ENCODE data around the gene AFF1.
A peak's percentile ranks its signal among the peaks of the same experiment; 100 is the strongest.

The AFF1 gene, protein sequence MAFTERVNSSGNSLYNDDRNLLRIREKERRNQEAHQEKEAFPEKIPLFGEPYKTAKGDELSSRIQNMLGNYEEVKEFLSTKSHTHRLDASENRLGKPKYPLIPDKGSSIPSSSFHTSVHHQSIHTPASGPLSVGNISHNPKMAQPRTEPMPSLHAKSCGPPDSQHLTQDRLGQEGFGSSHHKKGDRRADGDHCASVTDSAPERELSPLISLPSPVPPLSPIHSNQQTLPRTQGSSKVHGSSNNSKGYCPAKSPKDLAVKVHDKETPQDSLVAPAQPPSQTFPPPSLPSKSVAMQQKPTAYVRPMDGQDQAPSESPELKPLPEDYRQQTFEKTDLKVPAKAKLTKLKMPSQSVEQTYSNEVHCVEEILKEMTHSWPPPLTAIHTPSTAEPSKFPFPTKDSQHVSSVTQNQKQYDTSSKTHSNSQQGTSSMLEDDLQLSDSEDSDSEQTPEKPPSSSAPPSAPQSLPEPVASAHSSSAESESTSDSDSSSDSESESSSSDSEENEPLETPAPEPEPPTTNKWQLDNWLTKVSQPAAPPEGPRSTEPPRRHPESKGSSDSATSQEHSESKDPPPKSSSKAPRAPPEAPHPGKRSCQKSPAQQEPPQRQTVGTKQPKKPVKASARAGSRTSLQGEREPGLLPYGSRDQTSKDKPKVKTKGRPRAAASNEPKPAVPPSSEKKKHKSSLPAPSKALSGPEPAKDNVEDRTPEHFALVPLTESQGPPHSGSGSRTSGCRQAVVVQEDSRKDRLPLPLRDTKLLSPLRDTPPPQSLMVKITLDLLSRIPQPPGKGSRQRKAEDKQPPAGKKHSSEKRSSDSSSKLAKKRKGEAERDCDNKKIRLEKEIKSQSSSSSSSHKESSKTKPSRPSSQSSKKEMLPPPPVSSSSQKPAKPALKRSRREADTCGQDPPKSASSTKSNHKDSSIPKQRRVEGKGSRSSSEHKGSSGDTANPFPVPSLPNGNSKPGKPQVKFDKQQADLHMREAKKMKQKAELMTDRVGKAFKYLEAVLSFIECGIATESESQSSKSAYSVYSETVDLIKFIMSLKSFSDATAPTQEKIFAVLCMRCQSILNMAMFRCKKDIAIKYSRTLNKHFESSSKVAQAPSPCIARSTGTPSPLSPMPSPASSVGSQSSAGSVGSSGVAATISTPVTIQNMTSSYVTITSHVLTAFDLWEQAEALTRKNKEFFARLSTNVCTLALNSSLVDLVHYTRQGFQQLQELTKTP

GRCh38 chr4:86934771-86935565 is at the start of gene AFF1:
Gene AFF1 (plus strand): TSS chr4:86935011. CDS start chr4:86948534, 13,523 bp downstream.
- DNase-seq (ENCODE audit: low read depth): peak; percentile 71

- DNase-seq (ENCODE audit: low read depth): no peak
These were observed 44.0 kb upstream of the AFF1 start for GRCh38 chr4:86890790-86891189.

DNA sequence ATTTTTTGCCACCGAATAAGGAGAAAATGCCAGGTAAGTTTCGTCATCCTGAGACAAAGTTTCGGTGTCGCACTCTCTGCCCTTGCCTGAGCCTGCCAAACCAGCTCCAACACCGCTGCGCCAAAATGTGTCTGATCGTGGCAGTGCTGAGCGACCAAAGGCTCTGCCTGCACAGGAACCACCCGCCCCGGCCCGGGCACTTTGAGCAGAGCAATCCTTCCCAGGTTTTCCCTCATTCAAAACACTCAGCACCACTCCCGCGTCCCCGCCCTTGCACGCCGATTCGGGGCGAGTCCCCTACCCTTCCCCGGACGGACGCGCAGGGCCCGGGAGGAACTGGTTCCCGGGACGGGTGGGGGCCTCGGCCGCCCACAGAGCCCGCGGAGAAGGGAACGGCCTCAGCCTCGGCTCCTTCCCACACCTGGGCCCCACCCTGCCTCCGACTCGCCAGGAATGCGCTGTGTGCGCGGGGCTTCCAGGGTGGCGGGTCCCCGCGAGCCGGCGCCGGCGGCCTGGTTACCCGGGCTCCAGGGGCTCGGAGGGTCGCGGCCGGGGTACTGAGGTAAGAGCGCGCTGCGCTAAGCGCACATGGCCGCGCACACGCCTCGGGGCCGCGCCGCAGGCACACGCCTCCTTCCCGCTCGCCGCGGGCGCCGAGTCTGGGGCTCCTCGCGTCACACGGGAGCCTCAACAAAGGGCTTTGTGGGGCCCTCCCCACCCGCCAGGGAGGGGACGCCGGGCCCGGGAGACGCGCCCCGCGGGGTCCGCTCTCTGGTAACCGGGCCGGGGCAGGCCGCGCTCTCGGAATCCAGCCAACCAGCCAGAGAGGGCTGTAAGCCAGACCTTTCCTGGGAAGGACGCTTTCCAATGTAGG is 42.8 kb upstream of the AFF1 start, which contains the start of gene C4orf36:
Gene C4orf36, minus strand, starts transcription at position 661 of the 874 bp plus-strand sequence. CDS start 902 bp downstream, outside the sequence.
- DNase-seq (ENCODE audit: low read depth): no peak

DNA sequence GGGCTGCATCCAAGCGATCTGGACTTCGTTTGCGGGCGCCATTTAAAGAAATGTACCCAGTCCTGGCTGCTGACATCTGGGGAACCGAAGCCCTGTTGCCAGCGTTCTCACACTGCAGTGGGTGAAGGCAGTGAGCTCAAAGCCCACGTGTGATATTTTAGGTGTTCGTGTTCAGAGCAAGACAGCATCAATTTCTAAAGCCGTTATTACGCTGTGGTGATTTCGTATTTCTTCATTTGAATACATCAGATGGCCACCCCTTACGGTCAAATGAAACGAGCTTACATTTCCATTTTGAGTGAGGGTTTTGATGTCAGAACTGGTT is 42.2 kb upstream of the AFF1 start:
- DNase-seq (ENCODE audit: low read depth): no peak

DNA sequence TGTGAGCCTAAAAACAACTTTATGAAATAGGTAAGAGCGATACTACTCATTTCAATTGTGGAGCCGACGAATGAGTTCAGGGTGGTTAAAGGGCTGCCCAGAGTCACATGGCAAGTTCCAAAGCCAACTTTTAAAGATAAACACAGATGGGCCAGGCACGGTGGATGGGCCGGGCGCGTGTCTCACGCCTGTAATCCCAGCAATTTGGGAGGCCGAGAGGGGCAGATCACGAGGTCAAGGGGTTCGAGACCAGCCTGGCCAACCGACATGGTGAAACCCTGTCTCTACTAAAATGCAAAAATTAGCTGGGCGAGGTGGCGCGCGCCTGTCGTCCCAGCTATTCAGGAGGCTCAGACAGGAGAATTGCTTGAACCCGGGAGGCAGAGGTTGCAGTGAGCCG is 41.7 kb upstream of the AFF1 start:
- DNase-seq (ENCODE audit: low read depth): no peak

DNA sequence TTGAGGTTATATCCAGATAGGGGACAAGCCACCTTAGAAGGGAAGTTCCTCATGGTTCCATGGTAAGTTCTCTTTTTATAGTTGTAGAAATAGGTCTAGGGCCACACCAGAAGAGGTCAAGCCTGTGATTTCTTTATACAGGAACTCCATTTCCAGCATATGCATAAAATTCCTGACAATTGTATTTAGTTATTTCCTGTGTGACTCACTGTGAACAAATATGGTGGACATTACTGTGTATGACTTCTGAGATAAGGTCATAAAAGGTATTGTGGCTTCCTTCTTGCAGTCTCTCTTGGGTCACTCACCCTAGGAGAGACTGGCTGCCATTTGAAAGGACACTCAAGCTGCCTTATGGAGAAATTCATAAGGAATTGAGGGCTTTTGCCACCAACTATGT is 40.4 kb upstream of the AFF1 start:
- DNase-seq (ENCODE audit: low read depth): no peak

- DNase-seq (ENCODE audit: low read depth): no peak
These were observed 38.9 kb upstream of the AFF1 start for GRCh38 chr4:86895692-86896488.

DNA sequence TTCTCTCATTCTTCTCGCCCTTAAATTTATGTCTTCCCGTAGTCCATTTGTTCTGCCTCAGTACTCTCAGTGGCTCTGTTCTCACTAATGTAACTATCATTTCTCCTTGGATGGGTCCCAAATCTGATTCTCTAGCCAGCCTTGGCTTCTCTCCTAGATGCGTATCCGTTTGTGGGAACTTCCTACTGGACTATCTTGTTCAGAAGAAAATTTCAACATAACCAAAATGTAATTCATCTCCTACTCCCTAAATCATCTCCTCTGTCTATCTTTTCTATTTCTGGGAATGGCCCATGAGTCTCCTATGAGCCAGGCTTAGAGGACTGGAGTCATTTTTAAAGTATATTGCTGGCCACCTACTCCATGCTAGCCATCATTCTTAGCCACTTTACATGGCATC is 38.2 kb upstream of the AFF1 start:
- no peak for DNase-seq (ENCODE audit: low read depth)

DNA sequence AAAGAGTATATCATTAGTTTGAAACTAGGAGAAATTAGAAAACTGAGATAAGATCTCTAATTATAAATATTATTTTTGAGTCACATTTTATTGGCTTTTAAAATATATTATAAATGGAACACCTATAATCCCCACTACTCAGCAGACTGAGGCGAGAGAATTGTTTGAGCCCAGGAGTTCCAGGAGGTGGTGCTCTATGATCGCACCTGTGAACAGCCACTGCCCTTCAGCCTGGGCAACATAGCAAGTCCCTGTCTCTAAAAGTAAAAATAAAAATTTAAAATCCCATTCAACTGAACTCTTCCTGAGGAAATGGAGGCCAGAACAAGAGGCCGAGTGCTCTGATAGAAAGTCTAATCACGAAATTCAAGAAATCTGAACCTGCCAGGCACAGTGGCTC is 36.2 kb upstream of the AFF1 start:
- DNase-seq (ENCODE audit: low read depth): no peak

DNA sequence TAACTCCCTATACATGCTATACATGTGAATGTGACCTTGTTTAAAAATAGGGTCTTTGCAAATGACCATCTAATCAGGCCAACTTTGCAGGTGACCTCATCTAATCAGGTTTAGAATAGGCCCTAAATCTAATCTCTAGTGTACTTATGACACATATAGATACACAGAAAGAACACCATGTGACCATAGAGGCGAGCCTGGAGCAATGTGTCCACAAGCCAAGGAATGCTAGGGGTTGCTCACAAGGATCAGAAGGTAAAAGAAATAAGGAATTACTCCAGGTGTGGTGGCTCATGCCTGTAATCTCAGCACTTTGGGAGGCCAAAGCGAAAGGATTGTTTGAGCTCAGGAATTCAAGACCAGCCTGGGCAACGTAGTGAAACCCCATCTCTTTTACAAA is 32.9 kb upstream of the AFF1 start:
- DNase-seq (ENCODE audit: low read depth): no peak

DNA sequence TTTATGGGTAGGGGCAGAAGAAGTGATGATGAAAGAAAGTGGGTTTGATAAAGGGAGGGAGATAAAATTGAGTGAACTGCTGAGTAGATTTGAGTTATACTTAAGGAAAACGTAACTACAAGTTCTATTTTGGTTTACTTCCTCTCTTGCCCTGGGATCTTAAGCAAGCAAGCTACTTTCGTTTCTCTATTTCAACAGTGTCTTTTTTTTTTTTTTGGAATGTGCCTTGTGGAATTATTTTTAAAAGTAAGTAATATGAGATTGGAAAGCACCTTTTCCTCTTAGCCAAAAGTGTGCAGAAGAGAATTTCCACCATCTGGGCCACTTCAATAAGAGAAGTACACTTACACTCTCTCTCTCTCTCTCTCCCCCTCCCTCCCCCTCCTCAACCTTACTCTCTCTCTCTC is 26.6 kb upstream of the AFF1 start:
- DNase-seq (ENCODE audit: low read depth): no peak

- no peak for DNase-seq (ENCODE audit: low read depth)
These were observed 25.1 kb upstream of the AFF1 start for GRCh38 chr4:86909546-86910295.

GRCh38 chr4:86910369-86910768 is 24.4 kb upstream of the AFF1 start:
- DNase-seq (ENCODE audit: low read depth): no peak

DNA sequence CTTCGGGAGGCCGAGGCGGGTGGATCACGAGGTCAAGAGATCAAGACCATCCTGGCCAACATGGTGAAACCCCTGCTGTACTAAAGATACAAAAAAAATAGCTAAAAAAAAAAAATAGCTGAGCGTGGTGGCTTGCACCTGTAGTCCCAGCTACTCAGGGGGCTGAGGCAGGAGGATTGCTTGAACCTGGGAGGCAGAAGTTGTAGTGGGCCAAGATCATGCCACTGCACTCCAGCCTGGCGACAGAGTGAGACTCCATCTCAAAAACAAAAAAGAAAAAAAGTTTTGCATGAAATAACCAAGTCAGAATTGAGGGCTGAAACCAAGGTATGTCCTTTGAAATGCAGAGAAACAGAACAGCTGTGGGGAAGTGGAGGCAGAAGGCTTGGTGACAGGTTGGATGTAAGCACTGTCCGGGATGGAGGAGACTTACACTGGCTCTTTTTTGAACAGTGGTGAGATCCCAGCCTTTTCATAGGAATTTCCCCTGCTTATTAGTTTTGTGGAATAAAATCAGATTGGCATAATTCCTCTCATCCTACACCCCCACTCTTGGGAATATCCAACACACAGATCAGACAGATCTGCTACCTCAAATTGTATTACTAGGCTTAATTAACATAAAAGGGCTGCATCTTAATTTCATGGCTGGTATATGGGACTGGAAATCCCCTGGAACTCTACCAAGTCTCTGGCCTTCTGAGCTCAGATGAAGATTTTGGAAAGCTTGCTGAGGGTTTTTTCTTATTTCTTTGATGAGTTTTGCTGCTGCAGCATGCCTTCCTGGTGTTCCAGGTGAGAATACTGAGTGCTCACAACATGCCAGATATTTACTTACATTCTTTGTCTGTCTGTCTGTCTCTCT is 23.8 kb upstream of the AFF1 start:
- DNase-seq (ENCODE audit: low read depth): no peak

GRCh38 chr4:86916392-86916791 is 18.4 kb upstream of the AFF1 start:
- no peak for DNase-seq (ENCODE audit: low read depth)

DNA sequence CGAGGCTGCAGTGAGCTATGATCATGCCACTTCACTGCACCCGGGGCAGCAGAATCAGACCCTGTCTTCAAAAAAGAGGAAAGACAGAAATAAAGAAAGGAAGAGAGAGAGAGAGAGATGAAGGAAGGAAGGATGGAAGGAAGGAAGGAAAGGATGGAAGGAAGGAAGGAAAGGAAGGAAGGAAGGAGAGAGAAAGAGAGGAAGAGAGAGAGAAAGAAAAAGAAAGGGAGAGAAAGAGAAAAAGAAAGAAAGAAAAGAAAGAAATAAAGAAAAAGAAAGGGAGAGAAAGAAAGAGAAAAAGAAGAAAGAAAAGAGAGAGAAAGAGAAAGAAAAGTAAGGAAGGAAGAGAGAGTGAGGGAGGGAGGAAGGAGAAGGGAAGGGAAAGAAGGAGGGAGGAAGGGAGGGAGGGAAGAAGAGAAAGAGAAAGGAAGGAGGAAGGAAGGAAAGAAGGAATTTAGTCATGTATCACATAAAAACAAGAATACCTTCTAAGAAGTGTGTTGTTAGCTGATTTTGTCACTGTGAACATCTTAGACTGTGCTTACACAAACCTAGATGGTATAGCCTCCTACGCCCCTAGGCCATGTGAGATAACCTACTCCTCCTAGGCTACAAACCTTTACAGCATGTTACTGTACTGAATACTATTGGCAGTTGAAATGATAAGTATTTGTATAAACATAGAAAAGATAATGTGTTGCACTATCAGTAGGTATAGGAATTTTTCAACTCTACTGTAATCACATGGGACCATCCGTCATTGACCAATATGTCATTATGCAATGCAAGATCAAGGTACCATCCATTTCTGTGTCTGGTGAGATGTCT is 17.4 kb upstream of the AFF1 start:
- no peak for DNase-seq (ENCODE audit: low read depth)

DNA sequence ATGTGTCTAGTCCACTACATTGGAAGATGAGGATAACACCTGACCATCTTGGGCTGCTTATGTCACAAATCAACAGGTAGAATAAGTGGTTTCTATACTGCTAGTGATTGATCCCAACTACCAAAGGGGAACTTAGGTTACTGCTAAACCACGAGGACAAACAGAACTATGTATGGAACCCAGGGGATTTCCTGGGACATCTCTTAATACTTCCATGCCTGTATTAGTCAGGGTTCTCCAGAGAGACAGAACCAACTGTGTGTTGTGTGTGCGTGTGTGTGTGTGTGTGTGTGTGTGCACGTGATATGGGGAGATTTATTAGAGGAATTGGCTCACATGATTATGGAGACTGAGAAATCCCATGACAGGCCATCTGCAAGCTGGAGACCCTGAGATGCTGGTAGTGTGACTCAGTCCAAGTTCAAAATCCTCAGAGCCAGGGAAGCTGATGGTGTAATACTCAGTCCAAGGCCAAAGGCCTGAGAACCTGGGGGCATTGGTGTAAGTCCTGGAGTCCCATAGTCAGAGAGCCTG is 16.2 kb upstream of the AFF1 start:
- no peak for DNase-seq (ENCODE audit: low read depth)
